IPS-NIHi11 (cell line): ENCODE measurements around the gene TMEM121B.

ENCODE experiments used
- DNase-seq: peaks from one replicate; pipeline ENCODE4 v3.0.0; 2012; ENCODE audit warnings: mixed read lengths, low spot score

Gene TMEM121B

GRCh38 chr22:17091851-17092250, 29.3 kb downstream of the TMEM121B start:
- no peak for DNase-seq

GRCh38 chr22:17090550-17090949, 30.6 kb downstream of the TMEM121B start:
- no peak for DNase-seq

- no peak for DNase-seq
Measured at GRCh38 chr22:17087498-17088131, 33.5 kb downstream of the TMEM121B start.

- DNase-seq = no peak
Measured at GRCh38 chr22:17086788-17087497, 34.2 kb downstream of the TMEM121B start.

GRCh38 chr22:17086296-17086695, 34.9 kb downstream of the TMEM121B start:
- no peak for DNase-seq

- peak; percentile 54 for DNase-seq
Measured at GRCh38 chr22:17085277-17086181, 35.6 kb downstream of the TMEM121B start.

- DNase-seq = peak; percentile 95
Measured at GRCh38 chr22:17084554-17085276, 36.4 kb downstream of the TMEM121B start, which contains the start of gene IL17RA. TSS of gene IL17RA (plus strand) at chr22:17085000. CDS start at chr22:17085092, 92 bp downstream.

GRCh38 chr22:17083811-17084441, 37.2 kb downstream of the TMEM121B start:
- DNase-seq = no peak

GRCh38 chr22:17083255-17083654, 37.9 kb downstream of the TMEM121B start:
- no peak for DNase-seq

- DNase-seq = no peak
Measured at GRCh38 chr22:17079572-17079971, 41.6 kb downstream of the TMEM121B start.

GRCh38 chr22:17077255-17077654, 43.9 kb downstream of the TMEM121B start:
- DNase-seq = no peak

GRCh38 chr22:17074648-17075002, 46.5 kb downstream of the TMEM121B start:
- no peak for DNase-seq

- no peak for DNase-seq
Measured at GRCh38 chr22:17072877-17073276, 48.3 kb downstream of the TMEM121B start.
